Hepatocyte (in vitro differentiated cells): ENCODE results near the gene UBE2O. TPM values are rescaled to one million over a fixed set of nuclear protein-coding genes. Genes with fewer than 3 reads are reported as not detected.

Experiments used
- DNase-seq: peaks from one replicate; pipeline ENCODE4 v3.0.0-alpha.2; 2016; ENCODE audit warnings: low spot score
- H2AFZ ChIP-seq: fragments of 200-600 bp; sonication (generic); 2 replicates; pipeline ENCODE4 v1.6.0; 2016; ENCODE audit warnings: antibody characterized with exemption, mild to moderate bottlenecking
- H3K27ac ChIP-seq: fragments of 200-600 bp; sonication (generic); 2 replicates; pipeline ENCODE4 v1.5.1; 2016; ENCODE audit warnings: mild to moderate bottlenecking
- H3K27me3 ChIP-seq: fragments of 200-600 bp; sonication (generic); 2 replicates; pipeline ENCODE4 v1.6.1; 2016
- H3K36me3 ChIP-seq: fragments of 200-600 bp; sonication (generic); replicated peaks from 2 replicates; pipeline ENCODE4 v1.5.1; 2016; ENCODE audit warnings: low read depth; ENCODE audit not compliant: insufficient read depth
- H3K4me1 ChIP-seq: fragments of 200-600 bp; sonication (generic); 2 replicates; pipeline ENCODE4 v1.5.1; 2016; ENCODE audit warnings: mild to moderate bottlenecking, moderate library complexity; ENCODE audit not compliant: insufficient read depth
- H3K4me2 ChIP-seq: fragments of 200-600 bp; sonication (generic); 2 replicates; pipeline ENCODE4 v1.6.0; 2016
- H3K4me3 ChIP-seq: fragments of 200-600 bp; sonication (generic); 2 replicates; pipeline ENCODE4 v1.5.1; 2016; ENCODE audit warnings: mild to moderate bottlenecking
- H3K79me2 ChIP-seq: fragments of 200-600 bp; sonication (generic); 2 replicates; pipeline ENCODE4 v1.6.0; 2017; ENCODE audit warnings: mild to moderate bottlenecking
- H3K9me2 ChIP-seq: fragments of 200-600 bp; sonication (generic); replicated peaks from 2 replicates; pipeline ENCODE4 v1.6.0; 2017; ENCODE audit warnings: mild to moderate bottlenecking; ENCODE audit not compliant: insufficient read depth
- H3K9me3 ChIP-seq: fragments of 200-600 bp; sonication (generic); 2 replicates; pipeline ENCODE4 v1.5.1; 2016; ENCODE audit warnings: low read depth, mild to moderate bottlenecking
- H4K20me1 ChIP-seq: fragments of 200-600 bp; sonication (generic); 2 replicates; pipeline ENCODE4 v1.6.0; 2016; ENCODE audit warnings: mild to moderate bottlenecking; ENCODE audit not compliant: insufficient read depth, poor library complexity, severe bottlenecking
- EZH2 ChIP-seq: fragments of 200-600 bp; sonication (generic); IDR thresholded peaks from 2 replicates; pipeline ENCODE4 v1.6.1; 2016; ENCODE audit warnings: antibody characterized with exemption, mild to moderate bottlenecking, borderline replicate concordance
- EZH2phosphoT487 ChIP-seq: fragments of 200-600 bp; sonication (generic); IDR thresholded peaks from one replicate; pipeline ENCODE4 v1.6.1; 2018; ENCODE audit warnings: antibody characterized with exemption, mild to moderate bottlenecking, low read depth, moderate library complexity; ENCODE audit not compliant: unreplicated experiment, severe bottlenecking
- WGBS: methylation state at CpG from one replicate; pipeline ENCODE4 v1.1.6; 2016; ENCODE audit warnings: low lambda C conversion rate; ENCODE audit errors: missing lambda C conversion rate; 5-methylcytosine and 5-hydroxymethylcytosine counted together
- polyA plus RNA-seq: library from polyadenylated mRNA; unstranded; fragments of >200 nt; fragmentation: Nextera tagmentation; extraction: Ambion mirVana; gene quantifications from 2 replicates; pipeline ENCODE4 v1.2.1, GENCODE V29; 2016
- total RNA-seq: library from RNA; depleted of rRNA; stranded (reverse); fragments of >200 nt; gene quantifications from 2 replicates; pipeline ENCODE4 v1.2.3, GENCODE V29; 2014
- TF ChIP-seq, protein P1 (sequence below): fragments of 200-600 bp; sonication (generic); IDR thresholded peaks from 2 replicates; pipeline ENCODE4 v1.5.1; 2016; ENCODE audit warnings: antibody characterized with exemption, mild to moderate bottlenecking; ENCODE audit not compliant: poor library complexity

UBE2O gene
- total and polyA plus RNA-seq, 2 experiments from 2014 or later, result 9.7 to 15.2 TPM

DNA sequence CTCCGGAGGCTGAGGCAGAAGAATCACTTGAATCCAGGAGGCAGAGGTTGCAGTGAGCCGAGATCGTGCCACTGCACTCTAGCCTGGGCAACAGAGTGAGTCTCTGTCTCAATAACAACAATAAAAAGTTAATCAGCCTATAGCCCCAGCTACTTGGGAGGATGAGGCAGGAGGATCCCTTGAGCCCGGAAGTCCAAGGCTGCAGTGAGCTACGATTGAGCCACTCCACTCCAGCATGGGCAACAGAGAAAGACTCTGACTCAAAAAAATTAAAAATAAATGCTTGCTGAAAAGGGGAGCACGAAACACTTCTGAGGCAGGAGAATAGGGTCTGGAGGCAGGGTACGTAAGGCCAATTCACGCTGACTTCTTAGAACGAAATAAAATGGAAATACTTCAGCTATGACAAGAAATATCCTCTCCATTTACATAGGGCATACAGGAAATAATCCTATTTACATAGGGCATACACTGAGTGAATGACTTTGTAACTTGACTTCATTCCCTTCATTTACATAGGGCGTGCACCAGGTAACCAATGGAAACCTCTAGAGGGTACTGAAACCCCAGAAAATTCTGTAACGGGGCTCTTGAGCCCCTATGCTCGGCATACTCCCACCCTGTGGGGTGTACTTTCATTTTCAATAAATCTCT, 96.0 kb downstream of the UBE2O start:
- H3K9me3 ChIP-seq, result no peaks in the 10 kb centered on the region
- WGBS, result 90% methylated on average over 12 of the region's 12 CpGs
- peaks cover 4% of the 10 kb centered on the region for H3K4me1 ChIP-seq
- H3K4me2 ChIP-seq, result no peak overlapping the region
- no peaks in the 10 kb centered on the region for H3K27me3 ChIP-seq
- no peaks in the 10 kb centered on the region for H4K20me1 ChIP-seq
- no peaks in the 10 kb centered on the region for H3K9me2 ChIP-seq
- H3K79me2 ChIP-seq, result peaks cover 12% of the 10 kb centered on the region
- H2AFZ ChIP-seq, result no peak overlapping the region
- TF ChIP-seq EZH2 (no peak), EZH2phosphoT487 (no peak)
- TF ChIP-seq, protein P1, sequence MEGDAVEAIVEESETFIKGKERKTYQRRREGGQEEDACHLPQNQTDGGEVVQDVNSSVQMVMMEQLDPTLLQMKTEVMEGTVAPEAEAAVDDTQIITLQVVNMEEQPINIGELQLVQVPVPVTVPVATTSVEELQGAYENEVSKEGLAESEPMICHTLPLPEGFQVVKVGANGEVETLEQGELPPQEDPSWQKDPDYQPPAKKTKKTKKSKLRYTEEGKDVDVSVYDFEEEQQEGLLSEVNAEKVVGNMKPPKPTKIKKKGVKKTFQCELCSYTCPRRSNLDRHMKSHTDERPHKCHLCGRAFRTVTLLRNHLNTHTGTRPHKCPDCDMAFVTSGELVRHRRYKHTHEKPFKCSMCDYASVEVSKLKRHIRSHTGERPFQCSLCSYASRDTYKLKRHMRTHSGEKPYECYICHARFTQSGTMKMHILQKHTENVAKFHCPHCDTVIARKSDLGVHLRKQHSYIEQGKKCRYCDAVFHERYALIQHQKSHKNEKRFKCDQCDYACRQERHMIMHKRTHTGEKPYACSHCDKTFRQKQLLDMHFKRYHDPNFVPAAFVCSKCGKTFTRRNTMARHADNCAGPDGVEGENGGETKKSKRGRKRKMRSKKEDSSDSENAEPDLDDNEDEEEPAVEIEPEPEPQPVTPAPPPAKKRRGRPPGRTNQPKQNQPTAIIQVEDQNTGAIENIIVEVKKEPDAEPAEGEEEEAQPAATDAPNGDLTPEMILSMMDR, result no peak
- H3K4me3 ChIP-seq, result no peak overlapping the region
- no peak overlapping the region for H3K27ac ChIP-seq
- no peak for DNase-seq
- H3K36me3 ChIP-seq, result no peaks in the 10 kb centered on the region

DNA sequence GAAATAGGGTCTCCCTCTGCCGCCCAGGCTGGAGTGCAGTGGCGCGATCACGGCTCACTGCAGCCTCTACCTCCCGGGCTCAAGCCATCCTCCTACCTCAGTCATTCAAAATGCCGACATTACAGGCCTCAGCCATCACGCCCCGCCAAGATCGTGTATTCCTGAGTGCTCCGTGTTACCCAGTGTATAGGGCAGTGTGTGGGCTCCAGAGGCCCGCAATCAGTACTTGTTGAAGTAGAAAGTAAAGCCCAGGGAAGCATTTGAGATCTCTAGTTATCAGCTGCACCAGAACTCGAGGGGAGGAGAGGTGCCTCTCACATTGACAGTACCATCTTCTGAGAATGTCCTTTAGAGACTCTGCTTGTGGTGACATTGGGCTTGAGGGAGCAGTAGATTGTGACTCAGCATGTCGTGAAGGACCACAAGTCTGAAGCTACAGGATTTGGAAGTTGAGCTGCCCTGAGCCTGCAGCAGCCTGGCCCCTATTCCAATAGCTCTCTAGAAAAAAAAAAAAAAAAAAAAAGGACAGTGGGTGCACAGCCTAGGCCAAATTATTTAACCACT, 98.1 kb downstream of the UBE2O start:
- Histone ChIP-seq H3K4me3 (no peak overlapping the region), H2AFZ (peak overlapping the region; percentile 90), H3K27ac (no peak overlapping the region), H3K36me3 (no peaks in the 10 kb centered on the region), H3K4me2 (peak overlapping the region; percentile 99), H3K79me2 (peaks cover 30% of the 10 kb centered on the region), H3K27me3 (no peaks in the 10 kb centered on the region), H3K4me1 (peaks cover 6% of the 10 kb centered on the region), H3K9me3 (no peaks in the 10 kb centered on the region), H4K20me1 (no peaks in the 10 kb centered on the region), H3K9me2 (no peaks in the 10 kb centered on the region)
- 73% methylated on average over 13 of the region's 13 CpGs for WGBS
- no peak for TF ChIP-seq EZH2
- no peak for TF ChIP-seq EZH2phosphoT487
- TF ChIP-seq, protein P1, result no peak
- no peak for DNase-seq

DNA sequence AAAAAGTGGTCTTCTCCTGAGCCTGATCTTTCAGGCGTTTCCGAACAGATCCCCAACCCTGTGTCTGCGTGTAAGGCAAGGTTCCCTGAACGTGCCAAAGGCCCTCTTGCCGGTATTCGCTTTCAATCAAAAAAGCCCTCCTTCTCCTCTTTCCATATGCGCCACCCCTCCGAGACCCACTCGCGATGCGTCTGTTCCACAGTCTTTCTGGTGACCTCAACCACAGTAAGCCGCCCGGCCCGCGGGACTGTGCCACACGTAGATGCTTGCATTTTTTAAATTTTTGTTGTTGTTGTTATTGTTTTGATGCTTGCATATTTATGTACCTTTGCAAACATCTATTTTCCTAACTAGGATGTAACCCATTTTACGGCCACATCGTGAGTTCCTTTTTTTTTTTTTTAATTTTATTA, 98.6 kb downstream of the UBE2O start:
- H3K4me1 ChIP-seq, result peaks cover 6% of the 10 kb centered on the region
- no peaks in the 10 kb centered on the region for H3K36me3 ChIP-seq
- TF ChIP-seq, protein P1, result no peak
- TF ChIP-seq EZH2 (no peak), EZH2phosphoT487 (no peak)
- H3K4me2 ChIP-seq, result peak overlapping the region; percentile 99
- no peak for DNase-seq
- H2AFZ ChIP-seq, result peak overlapping the region; percentile 90
- H3K9me3 ChIP-seq, result no peaks in the 10 kb centered on the region
- no peaks in the 10 kb centered on the region for H4K20me1 ChIP-seq
- no peak overlapping the region for H3K27ac ChIP-seq
- H3K27me3 ChIP-seq, result no peaks in the 10 kb centered on the region
- H3K79me2 ChIP-seq, result peaks cover 35% of the 10 kb centered on the region
- peak overlapping the region; percentile 67 for H3K4me3 ChIP-seq
- WGBS, result 9% methylated on average over 18 of the region's 18 CpGs
- H3K9me2 ChIP-seq, result no peaks in the 10 kb centered on the region
